GM12801 (cell line): Measurements from ENCODE around the gene MALSU1.

ENCODE experiments used
- TF ChIP-seq, protein P1 (sequence below): IDR thresholded peaks from one replicate; pipeline ENCODE4 v1.5.1; 2011; ENCODE audit warnings: control low read depth; ENCODE audit not compliant: insufficient read length; ENCODE audit errors: extremely low read depth

The MALSU1 gene

GRCh38 chr7:23266918-23267317, 32.2 kb upstream of the MALSU1 start:
- TF ChIP-seq, protein P1, sequence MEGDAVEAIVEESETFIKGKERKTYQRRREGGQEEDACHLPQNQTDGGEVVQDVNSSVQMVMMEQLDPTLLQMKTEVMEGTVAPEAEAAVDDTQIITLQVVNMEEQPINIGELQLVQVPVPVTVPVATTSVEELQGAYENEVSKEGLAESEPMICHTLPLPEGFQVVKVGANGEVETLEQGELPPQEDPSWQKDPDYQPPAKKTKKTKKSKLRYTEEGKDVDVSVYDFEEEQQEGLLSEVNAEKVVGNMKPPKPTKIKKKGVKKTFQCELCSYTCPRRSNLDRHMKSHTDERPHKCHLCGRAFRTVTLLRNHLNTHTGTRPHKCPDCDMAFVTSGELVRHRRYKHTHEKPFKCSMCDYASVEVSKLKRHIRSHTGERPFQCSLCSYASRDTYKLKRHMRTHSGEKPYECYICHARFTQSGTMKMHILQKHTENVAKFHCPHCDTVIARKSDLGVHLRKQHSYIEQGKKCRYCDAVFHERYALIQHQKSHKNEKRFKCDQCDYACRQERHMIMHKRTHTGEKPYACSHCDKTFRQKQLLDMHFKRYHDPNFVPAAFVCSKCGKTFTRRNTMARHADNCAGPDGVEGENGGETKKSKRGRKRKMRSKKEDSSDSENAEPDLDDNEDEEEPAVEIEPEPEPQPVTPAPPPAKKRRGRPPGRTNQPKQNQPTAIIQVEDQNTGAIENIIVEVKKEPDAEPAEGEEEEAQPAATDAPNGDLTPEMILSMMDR, result no peak

- TF ChIP-seq, protein P1, result no peak
Measured at GRCh38 chr7:23267357-23267756, 31.8 kb upstream of the MALSU1 start.

- TF ChIP-seq, protein P1, result no peak
Measured at GRCh38 chr7:23268167-23268566, 31.0 kb upstream of the MALSU1 start.

DNA sequence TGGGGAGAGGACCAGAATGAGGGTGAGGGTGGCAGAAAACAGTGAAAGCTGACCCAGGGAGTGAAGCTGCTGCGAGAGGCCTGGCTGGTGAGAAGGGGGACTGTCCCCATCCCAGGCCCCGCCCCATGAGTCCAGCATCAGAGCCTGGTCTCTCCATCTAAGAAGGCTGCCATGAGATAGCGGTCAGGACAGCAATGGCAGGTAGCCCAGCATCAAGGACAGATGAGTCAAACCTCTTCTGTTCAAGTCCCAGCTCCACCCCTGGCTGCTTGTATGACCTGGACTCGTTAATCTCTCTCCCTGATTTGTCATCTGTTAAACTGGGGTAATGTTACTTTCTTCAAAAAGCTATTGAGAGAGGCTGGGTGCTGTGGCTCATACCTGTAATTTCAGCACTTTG, 30.4 kb upstream of the MALSU1 start:
- TF ChIP-seq, protein P1, result no peak

- TF ChIP-seq, protein P1, result no peak
Measured at GRCh38 chr7:23272275-23272674, 26.9 kb upstream of the MALSU1 start.

GRCh38 chr7:23273141-23273599, 26.0 kb upstream of the MALSU1 start:
- TF ChIP-seq, protein P1, result peak; percentile 47

- TF ChIP-seq, protein P1, result no peak
Measured at GRCh38 chr7:23275912-23276311, 23.2 kb upstream of the MALSU1 start.

DNA sequence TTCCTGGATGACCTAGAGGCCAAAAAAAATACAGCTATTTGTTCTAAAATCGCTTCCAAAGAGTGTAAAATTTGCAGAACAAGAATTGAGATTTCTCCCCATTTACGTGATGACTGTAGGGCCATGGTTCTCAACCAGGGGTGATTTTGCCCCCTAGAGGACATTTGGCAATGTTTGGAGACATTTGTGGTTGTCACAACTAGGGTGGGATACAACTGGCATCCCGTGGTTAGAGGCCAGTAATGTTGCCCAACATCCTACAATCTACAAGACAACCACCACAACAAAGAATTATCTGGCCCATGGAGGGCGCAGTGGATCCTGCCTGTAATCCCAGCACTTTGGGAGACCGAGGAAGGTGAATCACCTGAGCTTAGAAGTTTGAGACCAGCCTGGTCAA, 22.8 kb upstream of the MALSU1 start:
- TF ChIP-seq, protein P1, result no peak
